HuH-7 (cell line): ENCODE measurements around the gene TSC1.
"Not testable (repeated sequence)": the region's sequence is repeated elsewhere in the genome, so short reads cannot be mapped to it uniquely, and the experiment has no call there.

Experiments
- DNase-seq: peaks from one replicate; pipeline ENCODE4 v3.0.0; 2011; ENCODE audit warnings: low spot score

Gene TSC1

GRCh38 chr9:132944294-132945185 lies at the start of gene TSC1:
TSC1 (minus strand) TSS chr9:132944616; CDS start chr9:132928872, 15,744 bp downstream.
- peak; percentile 88 for DNase-seq

- no peak for DNase-seq
These were observed 49.1 kb upstream of the TSC1 start for GRCh38 chr9:132993511-132993939.

GRCh38 chr9:132991351-132992300 lies 47.2 kb upstream of the TSC1 start:
- DNase-seq = no peak

DNA sequence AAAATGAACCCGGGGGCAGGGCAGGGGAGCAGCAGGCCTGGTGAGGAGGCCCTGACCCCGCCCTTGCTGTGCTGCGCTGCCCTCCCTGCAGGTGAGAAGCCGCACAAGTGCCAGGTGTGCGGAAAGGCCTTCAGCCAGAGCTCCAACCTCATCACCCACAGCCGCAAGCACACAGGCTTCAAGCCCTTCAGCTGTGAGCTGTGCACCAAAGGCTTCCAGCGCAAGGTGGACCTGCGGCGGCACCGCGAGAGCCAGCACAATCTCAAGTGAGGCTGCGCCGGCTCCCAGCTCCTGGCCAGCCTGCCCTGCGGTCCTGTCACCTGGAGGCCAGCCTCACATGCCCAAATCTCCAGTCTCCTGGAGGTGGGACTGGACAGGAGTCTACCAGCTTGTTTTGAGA lies 46.4 kb upstream of the TSC1 start:
- no peak for DNase-seq

- DNase-seq = not testable (repeated sequence)
These were observed 45.7 kb upstream of the TSC1 start for GRCh38 chr9:132989998-132990557.

DNA sequence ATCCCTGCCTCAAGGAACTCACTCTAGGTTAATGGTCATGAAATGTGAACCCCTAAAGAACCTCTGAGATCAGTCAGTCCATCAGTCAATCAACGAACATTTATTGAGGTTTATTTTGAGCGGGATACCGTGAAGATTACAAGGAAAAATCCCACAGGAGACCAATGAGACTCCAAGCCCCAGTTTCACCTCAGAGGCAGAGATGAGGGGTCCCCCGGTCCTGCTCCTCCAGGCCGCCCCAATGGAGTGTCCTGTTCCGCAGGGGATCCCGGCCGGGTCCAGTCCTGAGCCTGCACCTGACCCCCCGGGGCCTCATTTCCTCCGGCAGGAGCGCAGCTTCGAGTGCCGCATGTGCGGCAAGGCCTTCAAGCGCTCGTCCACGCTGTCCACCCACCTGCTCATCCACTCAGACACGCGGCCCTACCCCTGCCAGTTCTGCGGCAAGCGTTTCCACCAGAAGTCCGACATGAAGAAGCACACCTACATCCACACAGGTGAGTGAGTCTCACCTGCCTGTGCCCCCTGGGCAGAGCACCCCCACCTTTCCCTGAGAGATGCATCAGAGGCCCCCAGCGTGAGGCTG lies 45.1 kb upstream of the TSC1 start:
- no peak for DNase-seq

- no peak for DNase-seq
These were observed 44.5 kb upstream of the TSC1 start for GRCh38 chr9:132989014-132989310.

DNA sequence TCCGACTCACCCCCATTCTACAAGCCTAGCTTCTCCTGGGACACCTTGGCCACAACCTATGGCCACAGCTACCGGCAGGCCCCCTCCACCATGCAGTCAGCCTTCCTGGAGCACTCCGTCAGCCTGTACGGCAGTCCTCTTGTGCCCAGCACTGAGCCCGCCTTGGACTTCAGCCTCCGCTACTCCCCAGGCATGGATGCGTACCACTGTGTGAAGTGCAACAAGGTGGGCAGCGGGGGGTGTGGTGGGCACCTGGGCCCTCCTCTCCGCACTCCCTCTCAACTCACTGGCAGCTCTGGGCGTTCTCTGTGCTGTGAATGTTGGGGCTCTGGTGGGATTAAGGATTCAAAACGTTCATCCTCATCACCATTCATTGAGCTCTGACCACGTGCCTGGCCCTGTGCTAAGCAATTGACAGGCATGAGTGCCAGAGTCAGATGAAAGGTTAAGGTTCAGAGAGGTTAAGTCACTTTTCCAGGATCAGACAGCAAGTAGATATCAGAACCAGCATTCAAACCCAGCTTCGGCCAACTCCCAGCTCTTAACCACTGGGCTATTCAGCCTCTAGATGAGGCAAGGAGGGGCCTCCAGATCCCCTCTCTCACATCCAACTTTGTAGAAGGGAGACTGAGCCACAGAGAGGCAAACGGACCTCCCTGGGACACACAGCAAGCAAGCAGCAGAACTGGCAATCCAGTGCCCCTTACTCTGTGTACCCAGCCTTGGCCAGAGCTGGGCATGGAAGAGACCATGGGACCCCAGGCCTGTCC lies 44.0 kb upstream of the TSC1 start:
- no peak for DNase-seq

DNA sequence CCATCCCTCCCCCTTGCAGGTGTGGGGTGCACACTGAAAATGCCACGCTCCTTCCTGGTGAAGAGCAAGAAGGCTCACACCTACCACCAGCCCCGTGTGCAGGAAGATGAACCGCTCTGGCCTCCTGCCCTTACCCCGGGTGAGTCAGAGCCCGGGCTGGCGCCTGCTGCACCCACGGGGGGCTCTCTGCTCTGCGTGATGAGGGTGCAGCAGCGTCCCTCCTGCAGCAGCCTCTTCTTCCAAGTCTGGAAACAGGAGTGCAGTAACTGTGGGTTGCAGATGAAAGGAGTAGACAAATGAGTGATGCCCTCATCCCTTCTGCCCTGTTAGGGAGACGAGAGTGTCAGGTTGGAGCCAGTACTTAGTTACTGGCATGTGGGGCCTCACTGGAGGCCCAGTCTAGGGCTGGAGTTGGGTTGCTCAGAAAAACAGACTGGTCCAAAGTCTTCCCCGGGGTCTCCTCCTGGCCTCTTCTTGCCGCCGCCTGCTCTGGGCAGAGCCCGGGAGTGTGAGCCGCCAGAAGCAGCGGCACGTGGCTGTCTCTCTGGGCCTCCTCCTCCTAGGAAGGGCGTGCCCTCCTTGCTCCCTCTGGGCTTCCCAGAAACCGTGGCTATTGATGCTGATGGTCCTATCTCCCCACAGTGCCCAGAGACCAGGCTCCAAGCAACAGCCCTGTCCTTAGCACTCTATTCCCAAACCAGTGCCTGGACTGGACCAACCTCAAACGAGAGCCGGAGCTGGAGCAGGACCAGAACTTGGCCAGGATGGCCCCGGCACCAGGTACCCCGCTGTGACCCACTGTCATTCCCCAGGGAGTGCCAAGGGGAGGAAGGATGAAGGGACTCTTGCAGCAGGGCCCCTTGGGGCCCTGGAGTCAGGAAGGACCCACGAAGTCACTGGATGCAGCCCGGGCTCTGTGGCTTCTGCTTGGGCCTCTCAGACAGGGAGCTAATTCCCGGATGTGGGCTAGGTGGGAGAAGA lies 42.5 kb upstream of the TSC1 start:
- no peak for DNase-seq

DNA sequence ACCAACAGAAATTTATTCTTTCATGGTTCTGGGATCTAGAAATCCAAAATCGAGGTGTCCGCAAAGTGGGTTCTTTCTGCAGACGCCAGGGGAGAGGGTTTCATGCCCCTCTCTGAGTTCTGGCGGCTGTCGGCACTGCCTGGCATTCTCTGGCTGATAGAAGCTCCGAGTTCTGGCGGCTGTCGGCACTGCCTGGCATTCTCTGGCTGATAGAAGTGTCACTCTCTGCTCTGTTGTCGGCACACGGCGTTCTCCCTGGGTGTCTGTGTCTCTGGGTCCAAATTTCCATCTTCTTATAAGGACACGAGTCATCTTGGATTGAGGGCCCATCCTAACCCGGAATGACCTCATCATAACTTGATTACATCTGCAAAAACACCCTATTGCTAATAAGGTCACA lies 41.7 kb upstream of the TSC1 start:
- no peak for DNase-seq

GRCh38 chr9:132985489-132985888 lies 41.1 kb upstream of the TSC1 start:
- DNase-seq = no peak

GRCh38 chr9:132985071-132985350 lies 40.6 kb upstream of the TSC1 start:
- DNase-seq = no peak

GRCh38 chr9:132984202-132985070 lies 40.0 kb upstream of the TSC1 start:
- DNase-seq = no peak

DNA sequence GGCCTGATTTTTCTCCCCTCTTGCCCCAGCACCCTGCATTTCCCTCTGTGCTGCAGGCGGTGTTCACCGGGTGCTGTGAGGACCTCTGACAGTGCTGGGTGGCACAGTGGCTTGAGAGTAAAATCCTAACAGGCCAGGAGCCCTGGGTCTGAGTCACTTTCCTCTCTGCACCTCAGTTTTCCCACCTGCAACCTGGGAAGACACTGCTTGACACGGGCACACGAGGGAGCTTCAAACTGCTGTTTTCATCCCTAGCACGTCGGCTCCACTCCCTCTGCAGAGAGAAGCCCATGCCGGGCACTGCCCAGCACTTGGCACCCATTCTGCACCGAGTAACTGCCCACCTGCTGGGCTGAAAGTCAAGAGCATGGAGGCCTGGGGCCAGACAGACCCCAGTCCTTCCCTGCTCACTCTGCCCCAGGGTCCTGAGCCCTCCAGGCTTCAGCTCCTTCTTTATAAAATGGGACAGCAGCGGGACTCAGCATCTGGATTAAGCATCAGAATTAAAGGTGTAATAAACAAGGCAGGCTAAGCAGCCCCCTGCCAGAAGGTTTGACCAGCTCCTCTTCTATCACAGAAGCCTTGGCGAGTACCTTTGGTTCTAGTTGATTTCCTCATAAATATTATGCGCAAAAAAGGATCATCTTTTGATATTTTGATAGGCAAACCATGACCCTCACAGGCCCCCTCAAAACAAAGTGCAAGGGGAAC lies 39.2 kb upstream of the TSC1 start:
- DNase-seq = no peak

DNA sequence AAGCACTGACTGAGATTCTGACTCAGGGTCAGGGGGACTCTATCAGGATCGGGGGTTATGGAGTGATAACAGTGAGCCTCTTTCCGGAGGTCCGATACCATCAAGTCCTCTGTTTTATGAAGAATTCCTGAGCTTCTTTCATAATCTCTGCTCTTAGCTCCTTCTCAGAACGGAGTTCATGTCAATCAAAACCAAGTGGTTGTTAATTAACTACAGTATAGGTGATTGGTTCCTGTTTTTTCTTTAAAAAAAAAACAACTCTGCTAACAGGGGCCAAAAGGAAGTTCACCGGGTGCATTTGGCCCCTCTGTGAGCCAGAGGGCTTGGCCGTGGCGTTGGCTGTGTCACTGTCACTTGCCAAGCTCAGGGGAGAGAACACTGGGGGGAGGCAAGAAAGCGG lies 38.0 kb upstream of the TSC1 start:
- DNase-seq = no peak

GRCh38 chr9:132980157-132980556 lies 35.7 kb upstream of the TSC1 start:
- DNase-seq = no peak

GRCh38 chr9:132978451-132979131 lies 34.2 kb upstream of the TSC1 start, which contains the start of gene GFI1B:
GFI1B (plus strand) TSS chr9:132978694; CDS start chr9:132986679, 7,985 bp downstream.
- no peak for DNase-seq

- no peak for DNase-seq
These were observed 33.7 kb upstream of the TSC1 start for GRCh38 chr9:132978112-132978450.
